Keratinocyte (primary cell): ENCODE results near the gene DYNC1LI2. TPM values are rescaled to one million over a fixed set of nuclear protein-coding genes. Genes with fewer than 3 reads are reported as not detected.
A peak's percentile ranks its signal among the peaks of the same experiment; 100 is the strongest.

ENCODE experiments used
- DNase-seq: peaks from one replicate; pipeline ENCODE4 v3.0.0-alpha.2; 2011; ENCODE audit warnings: low read depth, missing footprints, low spot score
- FAIRE-seq: peaks from 2 replicates; lab custom pipeline; 2011; peaks lifted over from hg19 to GRCh38; lab: Jason Lieb, UNC
- H2AFZ ChIP-seq: 2 replicates; pipeline ENCODE4 v1.6.0; 2012; ENCODE audit warnings: low read length, control low read depth, inconsistent platforms; ENCODE audit not compliant: control insufficient read depth
- H3K27ac ChIP-seq: 2 replicates; pipeline ENCODE4 v1.5.1; 2011; ENCODE audit warnings: low read length; ENCODE audit not compliant: control insufficient read depth, insufficient read depth
- H3K27me3 ChIP-seq: 3 replicates; pipeline ENCODE4 v1.6.0; 2011; ENCODE audit warnings: low read length; ENCODE audit not compliant: control insufficient read depth, insufficient read depth; ENCODE audit errors: extremely low read depth
- H3K36me3 ChIP-seq, 2 experiments: 2 replicates in 1 of 2; 3 replicates in 1 of 2; pipeline ENCODE4 v1.5.1; 2011; ENCODE audit warnings: low read length in 2 of 2, mild to moderate bottlenecking in 1 of 2; ENCODE audit not compliant: control insufficient read depth in 2 of 2, insufficient read depth in 2 of 2; ENCODE audit errors: extremely low read depth in 1 of 2
- H3K4me1 ChIP-seq: 3 replicates; pipeline ENCODE4 v1.5.1; 2011; ENCODE audit warnings: low read length; ENCODE audit not compliant: control insufficient read depth, insufficient read depth; ENCODE audit errors: extremely low read depth
- H3K4me2 ChIP-seq: 3 replicates; pipeline ENCODE4 v1.6.0; 2011; ENCODE audit warnings: low read depth, low read length; ENCODE audit not compliant: control insufficient read depth, insufficient read depth; ENCODE audit errors: extremely low read depth
- H3K4me3 ChIP-seq, 3 experiments: fragments of 200-600 bp in 1 of 3; sonication (generic) in 1 of 3; 2 replicates in 2 of 3; 3 replicates in 1 of 3; pipeline ENCODE4 v1.5.1; 2011 to 2016; ENCODE audit warnings: low read length in 3 of 3, mild to moderate bottlenecking in 3 of 3, control low read depth in 2 of 3, inconsistent platforms in 1 of 3, low read depth in 1 of 3, mixed read lengths in 1 of 3, mixed run types in 1 of 3, moderate library complexity in 1 of 3; ENCODE audit not compliant: control insufficient read depth in 2 of 3, insufficient read depth in 2 of 3; ENCODE audit errors: extremely low read depth in 1 of 3
- H3K79me2 ChIP-seq: 2 replicates; pipeline ENCODE4 v1.6.0; 2012; ENCODE audit warnings: low read length; ENCODE audit not compliant: control insufficient read depth, insufficient read depth
- H3K9ac ChIP-seq: 3 replicates; pipeline ENCODE4 v1.6.0; 2011; ENCODE audit warnings: low read length; ENCODE audit not compliant: control insufficient read depth, insufficient read depth; ENCODE audit errors: extremely low read depth
- H3K9me1 ChIP-seq: 3 replicates; pipeline ENCODE4 v1.6.0; 2011; ENCODE audit warnings: low read length; ENCODE audit not compliant: control insufficient read depth, insufficient read depth; ENCODE audit errors: extremely low read depth
- H3K9me3 ChIP-seq: 2 replicates; pipeline ENCODE4 v1.5.1; 2012; ENCODE audit warnings: low read depth, low read length; ENCODE audit not compliant: control insufficient read depth
- H4K20me1 ChIP-seq: 3 replicates; pipeline ENCODE4 v1.6.0; 2011; ENCODE audit warnings: low read length; ENCODE audit not compliant: control insufficient read depth, insufficient read depth; ENCODE audit errors: extremely low read depth
- EZH2 ChIP-seq: IDR thresholded peaks from one replicate; pipeline ENCODE4 v1.6.1; 2012; ENCODE audit warnings: inconsistent platforms, mild to moderate bottlenecking, low read length, moderate library complexity
- dilution Hi-C: fragments of 300-500 bp; cut with MboI; formaldehyde crosslinking; loops from one replicate; pipeline ENCODE4 v1.7.0; 2020; ENCODE audit warnings: low sequenced_read_pairs; ENCODE audit not compliant: extremely low pct_ligation_motif_present
- polyA plus RNA-seq, 5 experiments: library from polyadenylated mRNA; depleted of rRNA in 3 of 5; stranded (reverse) in 3 of 5; stranded (forward) in 1 of 5; unstranded in 1 of 5; fragments of >200 nt; gene quantifications; 1 replicate in 1 of 5; 2 replicates in 3 of 5; 3 replicates in 1 of 5; pipeline versions ENCODE4 v1.2.1 to v1.2.3, GENCODE V29; 2011 to 2012; ENCODE audit warnings: missing spikeins in 2 of 5, low read depth in 1 of 5, low replicate concordance in 1 of 5
- TF ChIP-seq, protein P1 (sequence below), 3 experiments: IDR thresholded peaks in 1 of 3; conservative IDR thresholded peaks in 1 of 3; optimal IDR thresholded peaks in 1 of 3; 2 replicates in 2 of 3; 3 replicates in 1 of 3; pipeline versions ENCODE3 to v1.5.1; 2011; ENCODE audit warnings: low read length in 3 of 3, mild to moderate bottlenecking in 3 of 3, moderate library complexity in 2 of 3, control low read depth in 1 of 3, inconsistent platforms in 1 of 3; ENCODE audit not compliant: insufficient read depth in 2 of 3; ENCODE audit errors: extremely low read depth in 1 of 3

The DYNC1LI2 gene
- polyA plus RNA-seq, 1 donor (not counting 4 experiments of a cell fraction or from before 2014, with no cell fraction given) = 66.0 TPM

DNA sequence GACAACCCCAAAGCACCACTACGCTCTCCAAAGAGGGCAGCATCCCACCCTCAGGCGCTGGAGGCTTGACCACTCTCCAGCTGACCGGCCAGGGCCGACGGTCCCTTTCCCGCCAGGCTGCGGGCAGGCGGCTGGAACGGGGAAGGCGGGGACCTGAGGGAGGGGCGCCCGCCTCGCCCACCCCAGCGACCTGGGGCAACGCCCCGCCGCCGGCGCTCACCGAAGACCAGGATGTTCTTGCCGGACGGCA, 431 bp downstream of the DYNC1LI2 start:
- dilution Hi-C loops = no loop called here
- peak overlapping the region; percentile 74 to 94 (median 92) for H3K4me3 ChIP-seq
- TF ChIP-seq EZH2 = no peak
- TF ChIP-seq, protein P1, sequence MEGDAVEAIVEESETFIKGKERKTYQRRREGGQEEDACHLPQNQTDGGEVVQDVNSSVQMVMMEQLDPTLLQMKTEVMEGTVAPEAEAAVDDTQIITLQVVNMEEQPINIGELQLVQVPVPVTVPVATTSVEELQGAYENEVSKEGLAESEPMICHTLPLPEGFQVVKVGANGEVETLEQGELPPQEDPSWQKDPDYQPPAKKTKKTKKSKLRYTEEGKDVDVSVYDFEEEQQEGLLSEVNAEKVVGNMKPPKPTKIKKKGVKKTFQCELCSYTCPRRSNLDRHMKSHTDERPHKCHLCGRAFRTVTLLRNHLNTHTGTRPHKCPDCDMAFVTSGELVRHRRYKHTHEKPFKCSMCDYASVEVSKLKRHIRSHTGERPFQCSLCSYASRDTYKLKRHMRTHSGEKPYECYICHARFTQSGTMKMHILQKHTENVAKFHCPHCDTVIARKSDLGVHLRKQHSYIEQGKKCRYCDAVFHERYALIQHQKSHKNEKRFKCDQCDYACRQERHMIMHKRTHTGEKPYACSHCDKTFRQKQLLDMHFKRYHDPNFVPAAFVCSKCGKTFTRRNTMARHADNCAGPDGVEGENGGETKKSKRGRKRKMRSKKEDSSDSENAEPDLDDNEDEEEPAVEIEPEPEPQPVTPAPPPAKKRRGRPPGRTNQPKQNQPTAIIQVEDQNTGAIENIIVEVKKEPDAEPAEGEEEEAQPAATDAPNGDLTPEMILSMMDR (optimal IDR thresholded peaks at IDR 0.05 in 1 of 3, IDR thresholded peaks at IDR 0.05 in 1 of 3, conservative IDR thresholded peaks at IDR 0.05 in 1 of 3; ENCODE audit: extremely low read depth in 1 of 3, insufficient read depth in 2 of 3, low read length in 3 of 3) = no peak
- peaks cover 3% of the 10 kb centered on the region for H4K20me1 ChIP-seq
- peaks cover 10 to 25% of the 10 kb centered on the region in 2 experiments for H3K36me3 ChIP-seq
- peaks cover 26% of the 10 kb centered on the region for H3K4me1 ChIP-seq
- H3K9me1 ChIP-seq = no peaks in the 10 kb centered on the region
- no peaks in the 10 kb centered on the region for H3K9me3 ChIP-seq
- H3K79me2 ChIP-seq = peaks cover 49% of the 10 kb centered on the region
- H3K9ac ChIP-seq = peak overlapping the region; percentile 92
- H3K27ac ChIP-seq = peak overlapping the region; percentile 85
- H3K4me2 ChIP-seq = peak overlapping the region; percentile 98
- H2AFZ ChIP-seq = peak overlapping the region; percentile 71
- no peaks in the 10 kb centered on the region for H3K27me3 ChIP-seq
- no peak for FAIRE-seq
- no peak for DNase-seq

DNA sequence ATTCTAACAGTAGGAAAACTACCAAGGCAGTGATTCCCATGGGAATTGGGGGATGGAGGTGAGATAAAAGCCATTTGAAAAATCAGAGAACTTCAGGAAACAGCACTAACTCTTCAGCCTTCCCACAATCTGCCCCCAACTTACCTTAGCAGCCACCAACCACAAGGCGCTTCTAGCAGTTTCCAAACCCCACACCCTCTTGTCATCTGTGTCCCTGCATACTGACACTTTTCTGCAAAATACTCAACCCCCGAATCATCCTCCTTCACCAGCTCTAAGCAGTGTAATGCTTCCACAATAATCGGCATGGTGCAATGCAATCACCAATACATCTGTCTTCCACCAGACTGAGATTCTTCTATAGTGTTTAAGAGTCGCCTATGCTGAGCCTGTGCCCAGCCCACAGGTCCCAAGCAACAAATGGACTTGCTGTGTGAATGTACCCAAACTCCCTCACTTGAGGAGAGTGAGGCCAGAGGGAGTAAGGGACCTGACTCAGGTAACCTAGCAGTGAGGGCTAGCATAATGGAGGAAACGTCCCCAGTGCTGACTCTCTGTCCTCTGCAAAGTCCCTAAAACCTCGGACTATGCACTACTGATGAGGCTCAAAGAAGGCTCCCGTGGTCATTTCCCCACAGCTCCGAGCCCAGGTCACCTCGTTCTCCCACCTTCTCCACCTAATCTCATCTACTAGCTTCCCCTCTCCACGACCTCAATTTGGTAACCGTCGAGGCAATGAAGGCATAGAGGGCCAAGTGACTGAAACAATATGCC, 943 bp downstream of the DYNC1LI2 start:
- Histone ChIP-seq H3K9me1 (no peaks in the 10 kb centered on the region), H3K9ac (peak overlapping the region; percentile 92), H4K20me1 (peaks cover 3% of the 10 kb centered on the region), H3K27ac (peak overlapping the region; percentile 85), H3K4me2 (peak overlapping the region; percentile 98), H3K79me2 (peaks cover 52% of the 10 kb centered on the region), H3K4me1 (peaks cover 26% of the 10 kb centered on the region), H3K9me3 (no peaks in the 10 kb centered on the region), H3K4me3 (peak overlapping the region; percentile 74 to 94 (median 92)), H3K36me3 (peaks cover 10 to 25% of the 10 kb centered on the region in 2 experiments), H3K27me3 (no peaks in the 10 kb centered on the region), H2AFZ (peak overlapping the region; percentile 71)
- FAIRE-seq = no peak
- dilution Hi-C loops = no loop called here
- no peak for TF ChIP-seq EZH2
- TF ChIP-seq, protein P1 (optimal IDR thresholded peaks at IDR 0.05 in 1 of 3, IDR thresholded peaks at IDR 0.05 in 1 of 3, conservative IDR thresholded peaks at IDR 0.05 in 1 of 3; ENCODE audit: extremely low read depth in 1 of 3, insufficient read depth in 2 of 3, low read length in 3 of 3) = no peak
- DNase-seq = no peak
